HFF-Myc (cell line): ENCODE data around the gene MRPS18A.

Experiments used
- DNase-seq: peaks from one replicate; pipeline ENCODE4 v3.0.0-alpha.2; 2011; ENCODE audit warnings: low read depth; ENCODE audit errors: extremely low read depth
- H3K4me3 ChIP-seq: replicated peaks from 2 replicates; pipeline ENCODE4 v1.5.1; 2011; ENCODE audit warnings: low read depth, mild to moderate bottlenecking, control low read depth, low read length
- CTCF ChIP-seq: IDR thresholded peaks from 2 replicates; pipeline ENCODE4 v1.5.1; 2012; ENCODE audit warnings: mild to moderate bottlenecking, low read depth, low read length, control low read depth; ENCODE audit errors: missing control alignments

MRPS18A gene

DNA sequence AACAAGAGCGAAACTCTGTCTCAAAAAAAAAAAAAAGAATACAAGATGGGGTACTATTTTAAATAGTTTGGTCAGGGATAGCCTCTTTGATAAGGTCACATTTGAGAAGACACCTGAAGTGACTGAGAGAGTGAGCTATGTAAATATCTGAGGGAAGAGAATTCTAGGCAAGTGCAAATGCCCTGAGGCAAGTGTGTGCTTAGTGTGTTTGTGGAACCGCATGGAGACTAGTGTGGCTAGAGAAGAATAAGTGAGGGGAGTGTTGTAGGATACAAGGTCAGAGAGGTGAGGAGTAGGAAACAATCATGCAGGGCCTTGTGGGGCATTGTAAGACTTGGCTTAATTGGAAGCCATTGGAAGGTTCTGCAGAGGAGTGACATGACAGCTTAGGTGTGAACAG lies 39.3 kb downstream of the MRPS18A start:
- DNase-seq = no peak
- TF ChIP-seq CTCF = no peak
- no peak overlapping the region for H3K4me3 ChIP-seq

GRCh38 chr6:43647613-43648012 lies 40.0 kb downstream of the MRPS18A start:
- TF ChIP-seq CTCF = no peak
- no peak overlapping the region for H3K4me3 ChIP-seq
- DNase-seq = no peak

GRCh38 chr6:43645613-43645964 lies 42.0 kb downstream of the MRPS18A start:
- DNase-seq = no peak
- H3K4me3 ChIP-seq = peak overlapping the region; percentile 37
- TF ChIP-seq CTCF = no peak

DNA sequence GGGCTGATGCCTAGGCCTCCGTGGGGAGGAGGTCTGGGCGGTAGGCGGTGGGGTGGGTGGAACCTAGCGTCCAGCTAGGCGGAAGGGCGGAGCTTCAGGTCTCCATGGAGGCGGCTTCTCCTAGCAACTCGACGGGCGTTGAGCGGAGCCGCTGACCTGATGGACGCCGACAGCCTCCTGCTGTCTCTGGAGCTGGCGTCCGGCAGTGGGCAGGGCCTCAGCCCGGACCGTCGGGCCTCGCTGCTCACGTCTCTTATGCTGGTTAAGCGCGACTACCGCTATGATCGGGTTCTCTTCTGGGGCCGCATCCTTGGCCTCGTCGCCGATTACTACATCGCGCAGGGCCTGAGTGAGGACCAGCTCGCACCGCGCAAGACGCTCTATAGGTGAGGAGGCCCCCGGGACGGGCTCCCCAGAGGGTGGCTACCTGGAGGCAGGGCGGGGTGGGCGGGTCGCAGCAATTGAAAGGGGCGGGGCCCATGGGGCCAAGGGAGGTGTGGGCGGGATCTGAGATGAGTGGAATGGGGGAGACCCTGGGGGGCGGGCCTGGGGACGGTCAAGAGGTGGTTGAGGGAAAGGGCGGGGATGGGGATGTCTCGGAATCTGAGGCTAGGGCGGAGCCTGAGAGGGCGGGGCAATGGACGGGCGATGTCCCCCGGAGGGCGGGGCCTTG lies 42.5 kb downstream of the MRPS18A start, which contains the start of gene RSPH9:
RSPH9 (plus strand) TSS at position 97 of the 673 bp plus-strand sequence; CDS start at position 160, 63 bp downstream.
- DNase-seq = no peak
- H3K4me3 ChIP-seq = peak within 1 kb of the TSS; percentile 37

DNA sequence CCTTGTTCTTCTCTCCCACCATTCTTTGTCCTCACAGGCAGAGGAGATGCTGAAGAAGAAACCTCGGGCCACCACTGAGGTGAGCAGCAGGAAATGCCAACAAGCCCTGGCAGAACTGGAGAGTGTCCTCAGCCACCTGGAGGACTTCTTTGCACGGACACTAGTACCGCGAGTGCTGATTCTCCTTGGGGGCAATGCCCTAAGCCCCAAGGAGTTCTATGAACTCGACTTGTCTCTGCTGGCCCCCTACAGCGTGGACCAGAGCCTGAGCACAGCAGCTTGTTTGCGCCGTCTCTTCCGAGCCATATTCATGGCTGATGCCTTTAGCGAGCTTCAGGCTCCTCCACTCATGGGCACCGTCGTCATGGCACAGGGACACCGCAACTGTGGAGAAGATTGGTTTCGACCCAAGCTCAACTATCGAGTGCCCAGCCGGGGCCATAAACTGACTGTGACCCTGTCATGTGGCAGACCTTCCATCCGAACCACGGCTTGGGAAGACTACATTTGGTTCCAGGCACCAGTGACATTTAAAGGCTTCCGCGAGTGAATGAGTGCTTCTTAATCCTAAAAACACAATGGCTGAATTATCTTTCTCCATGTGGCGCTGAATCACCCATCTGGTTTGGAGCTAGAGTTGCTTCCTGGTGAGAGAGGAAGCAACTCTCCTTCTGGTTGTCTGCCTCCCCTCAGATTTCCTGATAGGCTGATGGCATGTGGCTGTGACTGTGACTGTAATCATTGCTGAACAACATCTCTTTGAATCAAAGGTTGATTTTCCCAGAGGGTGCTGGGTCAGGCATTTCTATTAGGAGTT lies 47.4 kb downstream of the MRPS18A start:
- DNase-seq = no peak

More for the DNA sequence above, 42.5 kb downstream of the MRPS18A start, which contains the start of gene RSPH9:
- TF ChIP-seq CTCF = no peak

GRCh38 chr6:43636308-43636659 lies 51.3 kb downstream of the MRPS18A start:
- DNase-seq = no peak
- peak overlapping the region; percentile 69 for H3K4me3 ChIP-seq
- TF ChIP-seq CTCF = no peak

More for the DNA sequence above, 47.4 kb downstream of the MRPS18A start:
- TF ChIP-seq CTCF = no peak
- no peak overlapping the region for H3K4me3 ChIP-seq
